ENCODE measurements around the gene ZSCAN9.

ZSCAN9 gene

GRCh38 chr6:28220257-28221133 is 4.6 kb upstream of the ZSCAN9 start:
- no peak for DNase-seq (ENCODE audit: low spot score)

- DNase-seq (ENCODE audit: low spot score), result no peak
Observed at GRCh38 chr6:28224131-28225055, 682 bp upstream of the ZSCAN9 start.

GRCh38 chr6:28226460-28226859 is 1.4 kb downstream of the ZSCAN9 start:
- no peak for DNase-seq (ENCODE audit: low spot score)

- DNase-seq (ENCODE audit: low spot score), result no peak
Observed at GRCh38 chr6:28232785-28233184, 7.7 kb downstream of the ZSCAN9 start.

GRCh38 chr6:28235912-28236452 is 10.9 kb downstream of the ZSCAN9 start:
- no peak for DNase-seq (ENCODE audit: low spot score)

GRCh38 chr6:28239636-28240035 is 14.6 kb downstream of the ZSCAN9 start:
- DNase-seq (ENCODE audit: low spot score), result no peak

GRCh38 chr6:28240471-28240870 is 15.4 kb downstream of the ZSCAN9 start:
- DNase-seq (ENCODE audit: low spot score), result no peak

GRCh38 chr6:28243946-28244345 is 18.9 kb downstream of the ZSCAN9 start:
- no peak for DNase-seq (ENCODE audit: low spot score)

- DNase-seq (ENCODE audit: low spot score), result no peak
Observed at GRCh38 chr6:28245206-28245941, 20.3 kb downstream of the ZSCAN9 start.

GRCh38 chr6:28248916-28249315 is 23.8 kb downstream of the ZSCAN9 start:
- DNase-seq (ENCODE audit: low spot score), result no peak

GRCh38 chr6:28250747-28251146 is 25.7 kb downstream of the ZSCAN9 start:
- no peak for DNase-seq (ENCODE audit: low spot score)

- no peak for DNase-seq (ENCODE audit: low spot score)
Observed at GRCh38 chr6:28251661-28252008, 26.6 kb downstream of the ZSCAN9 start.

GRCh38 chr6:28252009-28252975 is 27.2 kb downstream of the ZSCAN9 start, which contains the start of gene ZKSCAN4:
Gene ZKSCAN4 (minus strand): TSS chr6:28252269. CDS start chr6:28251980, 289 bp downstream.
- DNase-seq (ENCODE audit: low spot score), result peak; percentile 75

GRCh38 chr6:28254121-28254519 is 29.0 kb downstream of the ZSCAN9 start:
- DNase-seq (ENCODE audit: low spot score), result no peak

GRCh38 chr6:28257042-28257441 is 32.0 kb downstream of the ZSCAN9 start:
- DNase-seq (ENCODE audit: low spot score), result no peak

- DNase-seq (ENCODE audit: low spot score), result no peak
Observed at GRCh38 chr6:28258877-28259777, 34.1 kb downstream of the ZSCAN9 start, which contains the start of gene NKAPL. Gene NKAPL (plus strand): TSS chr6:28259297. CDS start chr6:28259372, 75 bp downstream.

GRCh38 chr6:28263922-28264321 is 38.8 kb downstream of the ZSCAN9 start:
- DNase-seq (ENCODE audit: low spot score), result no peak

GRCh38 chr6:28264834-28265401 is 39.8 kb downstream of the ZSCAN9 start:
- no peak for DNase-seq (ENCODE audit: low spot score)

- no peak for DNase-seq (ENCODE audit: low spot score)
Observed at GRCh38 chr6:28266563-28266961, 41.5 kb downstream of the ZSCAN9 start.
